Measurements from ENCODE around the gene PNO1.
"Not testable (repeated sequence)": the region's sequence is repeated elsewhere in the genome, so short reads cannot be mapped to it uniquely, and the experiment has no call there.

Gene PNO1

GRCh38 chr2:68158134-68158447 is 403 bp downstream of the PNO1 start:
- DNase-seq: no peak

DNA sequence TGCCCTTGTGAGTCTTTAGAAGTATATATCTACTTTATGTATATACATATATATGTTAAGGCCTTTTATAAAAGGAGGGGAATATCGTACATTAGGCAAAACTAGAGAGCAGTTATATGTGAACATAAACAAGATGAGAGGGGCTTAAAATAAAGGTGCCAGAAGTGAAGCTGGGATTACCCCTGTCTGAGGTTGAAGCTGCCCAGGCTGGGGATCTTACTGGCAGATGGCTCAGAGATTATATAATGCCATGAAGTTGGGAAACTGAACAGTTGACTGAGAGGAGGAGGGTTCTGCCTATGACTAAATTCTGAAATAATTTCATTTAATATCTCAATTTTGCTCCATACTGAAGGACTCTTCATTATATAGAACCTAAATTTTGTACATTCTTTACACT is 6.0 kb downstream of the PNO1 start:
- DNase-seq: no peak

DNA sequence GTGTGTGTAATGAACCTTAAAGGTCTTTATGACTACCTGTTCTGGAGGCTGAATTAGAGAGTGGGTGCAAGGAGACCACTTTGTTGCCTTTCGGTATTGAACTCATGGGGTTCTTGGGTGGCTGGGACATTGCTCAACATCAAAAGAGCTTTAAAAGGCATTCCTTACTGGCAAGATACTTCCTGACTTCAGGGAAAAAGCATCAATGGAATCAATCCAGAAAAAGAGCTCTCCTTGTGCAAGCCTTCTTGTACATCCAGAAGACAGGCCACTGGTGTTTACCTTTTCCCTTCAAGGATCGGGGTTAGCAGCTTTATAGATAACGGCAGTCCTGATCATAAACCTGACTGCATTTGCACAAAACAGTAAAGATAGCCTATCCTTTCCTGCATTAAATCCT is 9.5 kb downstream of the PNO1 start:
- no peak for DNase-seq

DNA sequence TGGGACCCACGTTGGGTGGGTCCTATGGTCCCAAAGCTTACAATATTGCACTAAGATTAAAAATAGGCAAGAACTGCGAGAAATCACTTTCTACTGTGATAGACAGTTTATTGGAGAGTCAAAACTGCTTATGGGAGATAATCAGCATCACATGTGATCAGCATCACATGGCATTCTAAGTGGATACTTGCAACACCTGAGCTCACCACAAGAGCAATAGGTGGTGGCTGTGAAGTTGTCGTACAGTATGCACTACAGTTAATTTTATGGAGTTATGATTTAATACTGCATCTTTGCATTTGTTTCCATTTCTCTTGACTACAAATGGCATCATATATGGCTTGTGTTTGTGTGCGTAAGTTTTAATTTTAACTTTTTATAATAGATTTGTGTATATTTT is 11.6 kb downstream of the PNO1 start:
- DNase-seq: no peak

- no peak for DNase-seq
Measured at GRCh38 chr2:68171146-68171545, 13.5 kb downstream of the PNO1 start.

DNA sequence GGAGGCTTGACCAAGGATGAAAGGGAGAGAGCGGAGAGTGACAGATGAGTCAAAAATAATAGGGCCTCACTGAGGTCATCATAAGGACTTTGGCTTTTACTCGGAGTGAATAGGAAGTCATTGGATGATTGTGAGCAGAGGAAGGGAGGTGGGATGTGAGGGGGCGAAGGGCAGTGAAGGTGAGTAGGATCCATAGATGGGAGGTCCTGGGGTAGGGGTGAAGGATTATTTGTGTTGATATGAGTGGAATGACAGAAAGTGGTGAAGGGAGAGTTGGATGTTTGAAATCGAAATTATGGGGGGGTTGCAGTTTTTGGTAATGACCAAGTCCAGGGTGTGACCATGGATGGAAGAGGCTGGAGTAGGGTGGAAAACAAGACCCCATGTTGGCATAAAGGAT is 14.0 kb downstream of the PNO1 start:
- no peak for DNase-seq

DNA sequence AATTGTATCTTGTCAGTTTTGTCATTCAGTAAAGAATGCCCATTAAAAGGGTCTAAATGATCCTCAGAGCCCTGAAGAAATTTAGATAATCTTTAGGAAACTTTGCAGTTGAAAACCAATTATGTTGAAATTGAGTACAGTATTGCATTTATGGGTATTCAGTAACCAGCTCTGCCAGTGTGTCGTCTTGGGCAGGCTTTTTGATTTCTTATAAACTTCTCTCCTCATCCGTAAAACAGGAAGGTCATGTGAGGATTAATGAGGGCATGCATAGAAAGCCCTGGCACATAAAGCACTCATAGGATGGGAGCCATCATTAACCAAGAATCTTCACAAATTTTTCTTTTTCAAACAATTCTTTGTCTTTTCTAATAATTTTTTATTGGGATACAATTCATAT is 14.8 kb downstream of the PNO1 start:
- DNase-seq: no peak

DNA sequence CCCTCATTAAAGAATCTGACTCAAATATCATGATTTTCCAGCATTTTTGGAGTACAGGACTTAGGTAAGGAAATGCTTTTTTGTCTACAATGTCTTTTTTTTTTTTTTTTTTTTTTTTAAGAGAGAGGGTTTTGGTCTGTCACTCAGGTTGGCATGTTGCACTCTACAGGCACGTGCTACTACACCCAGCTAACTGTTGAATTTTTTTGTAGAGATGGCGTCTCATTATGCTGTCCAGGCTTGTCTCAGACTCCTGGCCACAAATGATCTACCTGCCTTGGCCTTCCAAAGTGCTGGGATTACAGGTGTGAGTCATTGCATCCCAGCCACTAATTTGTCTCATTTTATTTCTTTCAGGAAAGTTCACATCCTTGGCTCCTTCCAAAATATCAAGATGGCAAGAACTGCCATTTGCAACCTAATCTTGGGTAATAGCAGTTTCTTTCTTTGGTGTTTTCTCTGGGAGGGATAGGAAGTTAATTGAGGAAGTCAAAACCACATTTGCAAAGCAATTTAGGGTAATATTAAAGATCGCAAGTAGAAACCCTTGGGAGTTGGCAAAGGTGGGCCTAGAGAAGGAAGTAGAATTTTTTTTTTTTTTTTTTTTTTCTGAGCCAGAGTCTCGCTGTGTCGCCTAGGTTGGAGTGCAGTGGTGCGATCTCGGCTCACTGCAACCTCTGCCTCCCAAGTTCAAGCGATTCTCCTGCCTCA is 15.5 kb downstream of the PNO1 start:
- DNase-seq: no peak

GRCh38 chr2:68175210-68175609 is 17.5 kb downstream of the PNO1 start:
- DNase-seq: not testable (repeated sequence)

DNA sequence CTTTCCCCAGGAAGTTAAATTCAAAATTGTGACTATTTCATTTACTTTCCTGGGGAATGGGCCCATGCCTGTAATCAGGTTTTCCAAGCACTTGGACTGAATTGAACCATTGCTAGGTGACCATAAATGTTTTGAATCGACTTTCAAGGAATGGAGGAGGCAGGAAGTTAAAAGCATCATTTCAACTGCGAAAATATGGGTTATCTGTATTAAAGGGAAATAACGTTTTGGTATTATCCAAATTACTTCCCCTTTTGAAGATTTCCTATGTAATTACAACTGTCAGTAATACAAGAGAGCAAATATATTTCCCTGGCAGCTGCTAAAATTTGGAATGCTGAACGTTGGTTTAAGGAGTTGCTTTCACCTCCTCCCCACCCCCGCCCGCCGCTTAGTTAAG is 19.0 kb downstream of the PNO1 start:
- no peak for DNase-seq

GRCh38 chr2:68177541-68177940 is 19.9 kb downstream of the PNO1 start:
- no peak for DNase-seq

- DNase-seq: no peak
Measured at GRCh38 chr2:68178432-68178831, 20.7 kb downstream of the PNO1 start.

GRCh38 chr2:68178954-68179627 is 21.4 kb downstream of the PNO1 start:
- DNase-seq: no peak

DNA sequence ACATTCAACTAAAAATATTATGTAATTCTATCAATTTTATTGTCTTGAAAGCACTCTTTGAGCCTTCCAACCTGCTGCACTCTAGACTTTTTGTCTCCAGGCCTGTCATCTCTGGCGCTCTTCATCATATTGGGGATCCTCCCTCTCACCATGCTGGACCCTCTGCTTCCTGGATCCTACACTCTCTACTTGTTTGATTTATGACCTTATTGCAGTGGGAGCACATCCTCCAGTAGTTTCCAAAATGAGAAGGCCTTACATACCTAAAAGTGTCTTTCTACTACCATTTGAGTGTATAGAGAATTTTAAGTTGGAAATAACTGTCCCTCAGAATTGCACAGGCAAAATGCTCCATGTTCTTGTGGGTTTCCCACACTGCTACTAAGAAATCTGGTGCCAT is 25.2 kb downstream of the PNO1 start:
- DNase-seq: no peak

- DNase-seq: peak; percentile 5
Measured at GRCh38 chr2:68185541-68186164, 28.0 kb downstream of the PNO1 start.

DNA sequence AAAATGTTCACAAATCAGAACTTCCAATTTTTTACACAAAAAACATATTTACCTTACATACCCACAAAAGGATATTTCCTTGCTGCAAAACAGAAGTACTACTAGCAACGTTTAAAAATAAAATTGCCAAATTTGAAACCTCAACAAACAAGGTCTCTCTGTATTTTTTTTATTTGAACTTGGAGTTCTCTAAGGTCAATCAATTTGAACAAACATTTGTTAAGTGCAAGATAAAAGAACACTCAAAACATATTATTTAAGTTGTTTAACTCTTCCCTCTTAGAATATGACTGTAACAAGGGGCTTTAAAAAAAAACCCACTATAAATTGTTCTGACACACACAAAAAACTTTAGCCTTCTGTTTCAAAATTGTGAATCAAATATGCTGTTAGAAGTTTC is 29.6 kb downstream of the PNO1 start:
- no peak for DNase-seq

GRCh38 chr2:68188831-68189230 is 31.1 kb downstream of the PNO1 start:
- no peak for DNase-seq

DNA sequence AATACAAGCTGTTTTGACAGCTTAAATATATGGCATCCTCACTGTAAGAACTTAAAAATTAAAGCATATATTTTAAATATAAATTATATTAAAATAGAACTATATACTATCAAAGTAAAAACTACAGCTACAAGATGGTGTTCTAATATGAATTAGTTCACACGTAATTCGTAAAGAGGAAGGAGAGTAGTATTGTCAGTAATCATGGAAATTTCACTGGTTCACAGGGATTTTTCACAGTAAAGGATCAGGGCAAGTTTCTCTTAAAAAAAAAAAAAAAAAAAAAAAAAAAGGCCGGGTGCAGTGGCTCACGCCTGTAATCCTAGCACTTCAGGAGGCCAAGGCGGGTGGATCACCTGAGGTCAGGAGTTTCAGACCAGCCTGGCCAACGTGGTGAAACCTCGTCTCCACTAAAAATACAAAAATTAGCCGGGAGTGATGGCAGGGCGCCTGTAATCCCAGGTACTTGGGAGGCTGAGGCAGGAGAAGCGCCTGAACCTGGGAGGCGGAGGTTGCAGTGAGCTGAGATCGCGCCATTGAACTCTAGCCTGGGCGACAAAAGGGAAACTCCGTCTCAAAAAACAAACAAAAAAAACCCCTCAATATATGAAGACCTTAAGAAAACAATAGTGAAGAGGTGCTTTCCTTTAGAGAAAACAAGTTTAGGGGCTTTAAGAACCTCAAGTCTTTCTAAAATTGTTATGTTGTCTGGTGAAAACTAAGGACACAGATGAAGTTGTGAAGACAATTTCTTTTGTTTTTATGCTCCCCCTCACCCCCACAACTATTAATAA is 32.5 kb downstream of the PNO1 start:
- DNase-seq: no peak

GRCh38 chr2:68190991-68191731 is 33.5 kb downstream of the PNO1 start:
- no peak for DNase-seq

- no peak for DNase-seq
Measured at GRCh38 chr2:68193144-68193543, 35.5 kb downstream of the PNO1 start.

GRCh38 chr2:68193787-68194372 is 36.2 kb downstream of the PNO1 start:
- no peak for DNase-seq

- no peak for DNase-seq
Measured at GRCh38 chr2:68195096-68195495, 37.4 kb downstream of the PNO1 start.

All from NK-92 treated with Interleukin-12 subunit alpha and Interleukin-12 subunit beta, amount 100 ng/mL, for 24 hours (cell line).